Tracheal epithelial cell (primary cell): ENCODE data around the gene SLC6A12. TPM values are rescaled to one million over a fixed set of nuclear protein-coding genes. Genes with fewer than 3 reads are reported as not detected.

ENCODE experiments used
- total RNA-seq: library from RNA; depleted of rRNA; stranded (reverse); fragments of >200 nt; gene quantifications from 2 replicates; pipeline ENCODE4 v1.2.1, GENCODE V29; 2014

Gene SLC6A12
- total RNA-seq, result 0.48 TPM in 1 of 2 replicates, not detected in the other

DNA sequence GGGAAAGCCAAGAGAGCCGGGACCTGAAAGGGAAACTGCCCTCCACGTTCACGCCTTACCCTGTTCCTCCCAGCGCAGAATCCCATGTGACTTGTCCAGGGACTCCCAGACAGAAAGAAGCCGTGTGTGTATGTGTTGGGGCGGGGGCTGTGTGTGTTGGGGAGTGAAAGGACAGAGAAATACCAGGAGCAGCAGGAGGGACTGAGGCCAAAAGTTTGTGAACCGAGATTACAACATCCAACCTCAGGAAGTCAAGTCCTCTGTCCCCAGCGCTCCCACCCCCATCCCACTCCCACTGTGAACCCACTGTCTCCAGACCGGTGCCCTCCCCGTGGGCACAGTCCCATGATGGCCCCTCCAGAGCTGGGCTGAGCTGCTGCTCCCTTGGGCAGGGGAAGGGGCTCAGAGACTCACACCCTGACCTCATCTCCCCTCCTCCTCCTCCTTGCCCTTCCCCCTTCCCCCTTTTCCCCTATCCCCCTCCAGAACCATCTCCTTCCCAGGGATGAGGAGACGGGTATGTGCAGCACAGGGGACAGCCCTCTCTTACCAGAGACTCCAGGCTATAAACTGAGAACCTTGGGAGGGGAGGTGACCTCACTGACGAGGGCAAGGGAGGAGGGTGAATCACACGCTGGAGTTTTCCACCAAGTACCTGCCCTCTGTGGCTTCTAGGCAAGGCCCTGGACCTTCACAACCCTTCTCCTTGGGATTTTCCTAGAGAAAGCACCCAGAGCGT, at the start of gene SLC6A12:
TSS of gene SLC6A12 (minus strand) at position 155 of the 739 bp plus-strand sequence. CDS start 4,171 bp downstream, outside the sequence.

DNA sequence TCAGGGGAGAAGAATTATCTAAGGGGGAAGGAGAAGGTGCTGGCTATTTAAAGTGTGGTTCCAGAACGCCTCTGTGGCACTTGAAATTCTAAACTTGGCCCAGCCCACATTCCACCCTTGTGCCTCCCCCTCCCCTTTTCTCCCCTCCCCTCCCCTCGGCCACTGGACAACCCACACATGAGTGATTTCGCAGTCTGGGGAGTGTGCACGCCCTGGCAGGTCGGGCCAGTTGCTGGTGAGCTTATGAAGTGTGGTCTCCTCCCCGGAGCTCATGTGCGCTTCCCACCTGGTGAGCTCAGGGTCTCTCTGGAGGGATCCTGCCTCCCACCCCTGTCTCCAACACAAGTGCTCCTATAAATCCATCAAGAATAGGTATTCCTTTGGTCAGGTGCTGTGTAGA, 48.9 kb upstream of the SLC6A12 start, which contains the start of gene SLC6A13:
TSS of gene SLC6A13 (minus strand) at position 20 of the 400 bp plus-strand sequence. CDS start 2,784 bp downstream, outside the sequence.

Other genes starting within 250 kb of the SLC6A12 start
- gene IQSEC3, start 147.4 kb downstream of the SLC6A12 start, total RNA-seq, result not detected in 2 replicates
- 0.48 TPM in 1 of 2 replicates, not detected in the other for gene SLC6A13, start 48.7 kb upstream of the SLC6A12 start, total RNA-seq
- 32.6 and 42.9 TPM in 2 replicates for gene KDM5A, start 175.2 kb upstream of the SLC6A12 start, total RNA-seq
- gene CCDC77, start 187.5 kb upstream of the SLC6A12 start, total RNA-seq, result 1.3 and 3.4 TPM in 2 replicates
- 5.5 and 10.6 TPM in 2 replicates for gene B4GALNT3, start 245.8 kb upstream of the SLC6A12 start, total RNA-seq